DMS153 (cell line): ENCODE measurements around the gene RAB15.
"Not testable (repeated sequence)": the region's sequence is repeated elsewhere in the genome, so short reads cannot be mapped to it uniquely, and the experiment has no call there.

Experiments
- DNase-seq: peaks from one replicate; lab custom pipeline; 2025; lab: John Stamatoyannopoulos, UW

Gene RAB15

GRCh38 chr14:64937821-64938193 is 34.3 kb downstream of the RAB15 start:
- no peak for DNase-seq

DNA sequence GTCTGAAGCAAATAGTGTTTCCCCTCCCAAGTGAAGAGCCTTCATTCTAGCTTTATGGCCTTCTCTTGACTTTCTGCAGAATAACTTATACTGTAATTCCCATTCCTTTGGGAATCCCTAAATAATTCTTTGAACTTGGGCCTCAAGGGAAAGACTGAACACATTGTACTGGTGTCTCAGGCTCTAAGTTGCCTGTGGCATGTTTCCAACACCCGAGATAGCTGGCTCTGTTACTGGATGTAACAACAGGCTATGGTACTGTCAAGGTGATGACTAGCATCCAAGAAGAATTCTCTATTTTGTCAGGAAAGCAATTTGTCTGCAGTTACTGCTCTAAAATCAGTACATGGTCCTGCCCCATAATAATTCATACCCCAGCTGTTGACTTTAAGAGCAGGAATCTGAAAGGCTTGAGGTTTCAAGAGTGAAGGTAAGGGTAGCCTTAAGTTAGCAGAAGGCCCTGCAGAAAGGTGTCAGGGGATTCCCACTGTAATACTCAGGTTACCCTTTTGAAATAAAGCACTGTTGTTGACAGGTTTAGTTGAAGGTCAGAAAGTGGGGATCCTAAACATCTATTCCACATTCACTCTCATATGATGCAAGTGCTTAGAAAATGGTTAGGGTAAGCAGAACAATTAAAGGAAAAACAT is 34.8 kb downstream of the RAB15 start:
- no peak for DNase-seq

DNA sequence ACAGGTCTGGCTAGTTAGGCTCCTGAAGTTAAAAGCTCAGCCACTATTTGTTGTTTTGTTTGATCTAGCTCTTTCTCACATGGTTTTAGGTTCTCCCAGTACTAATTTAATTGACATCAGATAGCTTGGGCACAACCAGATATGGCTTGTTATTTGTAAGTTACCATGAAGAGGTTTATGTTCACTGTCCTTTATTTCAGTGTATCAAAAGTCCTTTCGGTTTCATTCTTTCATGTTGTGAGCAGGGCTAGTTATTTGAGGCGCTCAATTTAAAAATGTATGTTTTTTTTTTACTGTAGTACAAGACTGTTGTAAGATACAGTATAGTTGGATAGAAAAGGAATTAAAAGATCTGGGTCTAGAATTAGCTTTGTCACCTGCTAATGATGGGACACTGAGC is 36.6 kb downstream of the RAB15 start:
- no peak for DNase-seq

DNA sequence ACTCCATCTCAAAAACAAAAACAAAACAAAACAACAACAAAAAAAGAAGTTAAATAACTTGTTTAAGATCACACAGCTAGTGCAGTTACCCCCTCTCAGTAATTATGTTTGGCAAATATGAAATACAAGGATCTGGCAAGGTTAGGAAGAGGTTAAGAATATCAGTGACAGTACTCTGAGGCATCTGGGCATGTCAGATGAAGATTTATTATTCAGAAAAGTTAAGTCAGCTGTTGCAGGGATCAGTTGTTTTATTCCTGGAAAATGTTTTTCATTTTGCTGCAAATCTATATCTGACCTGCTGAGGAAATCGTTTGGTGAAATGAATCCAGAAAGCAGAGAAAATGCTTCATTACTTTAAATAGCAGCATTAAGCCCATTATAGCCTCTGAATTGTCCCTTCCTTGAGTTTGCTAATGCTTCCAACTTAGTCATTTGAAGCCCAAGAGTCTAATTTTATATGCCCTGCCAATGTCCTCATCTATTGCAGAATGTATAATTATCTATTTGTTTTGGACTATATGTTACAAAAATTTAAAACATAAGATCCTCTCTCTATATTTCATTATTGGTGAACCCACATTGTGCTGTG is 37.7 kb downstream of the RAB15 start:
- no peak for DNase-seq

- no peak for DNase-seq
Measured at GRCh38 chr14:64932231-64932630, 39.9 kb downstream of the RAB15 start.

DNA sequence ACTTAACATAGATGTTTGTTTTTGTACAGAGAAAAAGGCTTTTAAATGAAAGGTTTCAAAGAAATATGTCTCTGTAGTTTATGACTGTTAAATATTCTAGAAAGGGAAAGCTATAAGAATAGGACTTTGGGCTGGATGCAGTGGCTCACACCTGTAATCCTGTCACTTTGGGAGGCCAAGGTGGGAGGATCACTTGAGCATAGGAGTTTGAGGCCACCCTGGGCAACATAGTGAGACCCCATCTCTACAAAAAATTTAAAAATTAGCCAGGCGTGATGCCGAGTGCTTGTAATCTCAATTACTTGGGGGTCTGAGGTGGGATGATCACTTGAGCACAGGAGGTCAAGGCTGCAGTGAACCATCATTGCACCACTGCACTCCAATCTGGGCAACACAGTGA is 41.0 kb downstream of the RAB15 start:
- DNase-seq: no peak

DNA sequence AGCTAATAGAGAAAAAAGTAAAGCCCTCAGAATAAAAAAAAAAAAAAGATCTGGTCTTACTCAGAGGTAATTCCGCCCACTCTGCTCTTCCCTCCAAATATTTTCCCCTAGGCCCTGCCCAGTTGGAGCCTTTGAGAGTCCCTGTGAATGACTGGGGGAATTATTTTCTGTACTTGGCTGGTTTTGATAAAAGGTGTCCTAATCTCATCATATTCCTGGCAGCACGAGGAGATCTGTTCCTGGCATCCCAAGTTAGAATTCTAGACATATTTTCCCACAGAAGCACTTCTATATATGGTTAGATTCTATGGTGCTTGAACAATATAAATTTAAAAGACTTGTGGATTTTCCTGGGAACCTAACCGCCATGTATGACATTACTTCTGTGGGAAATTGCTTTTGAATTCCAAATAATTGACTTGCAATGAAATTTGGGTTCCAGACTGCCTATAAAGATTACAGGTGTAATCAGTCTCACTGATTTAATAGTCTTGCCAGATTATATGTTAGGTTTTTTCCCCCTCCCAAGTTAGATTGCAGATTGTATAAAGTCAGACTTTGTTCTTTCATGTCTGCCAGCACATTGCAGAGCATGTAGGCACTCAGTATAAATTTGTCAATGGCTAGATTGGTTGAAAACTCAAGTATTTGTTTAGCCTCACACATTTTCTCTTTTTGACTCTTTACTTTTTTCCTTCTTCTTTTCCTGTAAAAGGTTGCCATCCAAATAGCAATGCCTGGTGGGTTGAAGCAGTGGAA is 41.9 kb downstream of the RAB15 start:
- DNase-seq: no peak

DNA sequence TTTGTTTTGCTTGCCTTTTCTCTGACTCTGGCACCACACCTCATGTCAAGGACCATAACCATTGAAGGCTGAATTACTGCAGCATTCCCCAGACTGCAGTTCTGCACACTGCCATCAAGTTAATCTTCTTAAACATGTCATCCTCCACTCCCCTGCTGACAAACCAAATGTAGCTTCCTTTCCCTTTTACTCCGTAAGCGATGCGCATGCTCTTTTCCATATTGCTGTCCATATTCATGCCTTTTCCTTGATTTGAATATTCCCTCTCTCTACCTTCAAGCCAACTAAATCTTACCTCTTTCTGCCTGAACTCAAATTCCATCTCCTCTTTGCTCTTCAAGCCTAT is 43.1 kb downstream of the RAB15 start:
- no peak for DNase-seq

- DNase-seq: no peak
Measured at GRCh38 chr14:64928239-64929013, 43.7 kb downstream of the RAB15 start.

DNA sequence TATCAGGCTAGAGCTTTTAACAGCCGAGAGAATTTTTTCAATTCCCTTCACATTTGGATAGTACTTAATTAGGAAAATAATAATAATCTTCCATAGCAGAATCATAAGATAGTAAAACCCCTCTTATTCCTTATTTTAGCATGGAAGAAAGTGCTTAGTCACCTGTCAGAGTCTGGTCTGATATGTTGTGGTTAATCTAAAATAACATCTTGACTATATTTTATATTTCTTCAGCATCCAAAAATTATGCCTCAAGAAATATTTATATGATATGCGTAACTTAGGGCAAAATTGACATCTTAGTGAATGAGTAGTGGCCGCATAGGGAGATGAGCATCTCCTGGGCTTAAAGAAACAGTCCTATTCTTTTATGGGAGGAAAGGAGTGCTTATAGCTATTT is 45.1 kb downstream of the RAB15 start:
- no peak for DNase-seq

DNA sequence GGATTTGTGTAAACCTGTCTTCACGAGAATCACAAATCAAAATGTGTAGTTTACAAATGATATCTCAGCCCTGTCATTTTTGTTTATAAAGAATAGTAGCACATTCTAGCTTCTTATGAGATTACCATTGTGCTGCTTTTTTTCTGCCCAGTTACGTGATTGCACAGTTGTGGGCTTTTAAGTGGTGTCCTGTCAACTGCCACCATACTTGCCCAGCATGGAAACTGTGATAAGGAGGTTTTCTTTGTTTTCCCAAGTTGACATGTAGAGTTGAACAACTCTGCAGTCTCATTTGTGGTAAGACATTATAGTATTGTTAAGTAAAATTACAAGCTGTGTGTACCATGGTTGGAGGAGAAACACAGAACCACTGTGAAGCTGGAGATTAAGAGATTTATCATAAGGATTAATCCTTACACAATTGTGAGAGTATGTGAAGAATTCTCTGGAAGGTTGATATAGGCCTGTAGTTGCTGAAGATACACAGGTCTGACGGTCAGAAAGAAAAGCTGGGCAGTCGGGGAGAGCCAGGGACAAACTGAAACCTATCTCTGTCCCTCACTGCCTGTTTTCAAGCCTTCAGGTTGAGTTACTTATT is 45.6 kb downstream of the RAB15 start:
- DNase-seq: no peak

DNA sequence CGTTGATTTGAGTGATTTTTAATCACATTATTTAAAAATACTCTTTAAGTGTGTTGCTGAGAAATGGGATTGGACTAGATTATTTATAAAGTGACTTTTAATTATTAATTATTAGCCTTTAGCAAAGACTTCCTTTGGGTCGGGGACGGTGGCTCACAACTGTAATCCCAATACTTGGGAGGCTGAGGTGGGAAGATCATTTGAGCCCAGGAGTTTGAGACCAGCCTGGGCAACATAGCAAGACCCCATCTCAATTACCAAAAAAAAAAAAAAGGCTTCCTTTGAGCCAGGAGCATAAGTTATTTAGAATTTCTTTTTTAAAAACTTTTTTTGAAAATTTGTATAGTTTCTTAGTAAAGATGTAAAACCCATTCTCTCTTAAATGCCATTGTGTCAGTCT is 49.1 kb downstream of the RAB15 start:
- DNase-seq: no peak

DNA sequence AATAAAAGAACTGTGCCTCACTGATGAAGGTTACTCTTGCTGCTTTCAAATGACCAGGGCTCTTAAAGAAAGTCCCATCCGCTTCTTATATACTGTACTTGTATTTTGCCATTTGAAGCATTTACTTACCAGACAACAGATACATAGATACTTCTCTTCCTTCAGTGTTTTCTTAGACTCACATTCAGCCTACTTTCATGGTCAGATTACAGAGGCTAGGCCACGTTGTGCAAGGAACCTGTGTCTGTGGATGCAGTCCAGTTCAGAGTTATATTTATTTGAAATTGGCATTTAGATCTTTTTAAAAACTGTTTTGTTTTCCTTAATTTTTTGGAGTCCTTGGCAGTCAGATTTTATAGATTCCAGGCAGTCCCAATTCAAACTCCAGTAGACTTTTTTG is 51.7 kb downstream of the RAB15 start:
- DNase-seq: no peak

DNA sequence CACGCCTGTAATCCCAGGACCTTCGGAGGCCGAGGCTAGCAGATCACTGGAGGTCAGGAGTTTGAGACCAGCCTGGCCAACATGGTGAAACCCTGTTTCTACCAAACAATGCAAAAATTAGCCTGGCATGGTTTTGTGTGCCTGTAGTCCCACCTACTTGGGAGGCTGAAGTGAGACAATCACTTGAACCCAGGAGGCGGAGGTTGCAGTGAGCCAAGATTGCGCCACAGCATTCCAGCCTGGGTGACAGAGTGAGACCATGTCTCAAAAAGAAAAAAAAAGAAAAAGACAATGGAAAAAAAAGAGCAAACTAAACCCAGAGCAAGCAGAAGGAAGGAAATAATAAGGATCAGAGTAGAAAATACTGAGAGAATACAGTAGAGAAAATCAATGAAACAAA is 52.5 kb downstream of the RAB15 start:
- DNase-seq: no peak

GRCh38 chr14:64919215-64919614 is 52.9 kb downstream of the RAB15 start:
- no peak for DNase-seq

- no peak for DNase-seq
Measured at GRCh38 chr14:64918216-64918615, 53.9 kb downstream of the RAB15 start.

DNA sequence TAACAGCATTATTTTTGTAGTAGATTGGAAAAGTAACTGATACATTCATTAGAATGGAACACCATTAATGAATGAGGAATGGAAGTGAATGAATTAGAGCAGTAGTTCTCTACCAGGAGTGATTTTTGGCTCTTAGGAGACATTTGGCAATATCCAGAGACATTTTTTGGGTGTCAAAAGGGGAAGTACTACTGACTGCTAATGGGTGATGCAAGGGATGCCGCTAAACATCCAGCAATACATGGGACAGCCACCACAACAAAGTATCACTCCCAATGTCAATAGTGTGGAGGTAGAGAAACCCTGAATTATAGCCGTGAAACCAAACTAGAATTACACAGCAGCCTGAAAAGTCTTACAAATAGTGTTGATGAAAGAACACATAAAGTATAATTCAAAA is 56.3 kb downstream of the RAB15 start:
- no peak for DNase-seq

DNA sequence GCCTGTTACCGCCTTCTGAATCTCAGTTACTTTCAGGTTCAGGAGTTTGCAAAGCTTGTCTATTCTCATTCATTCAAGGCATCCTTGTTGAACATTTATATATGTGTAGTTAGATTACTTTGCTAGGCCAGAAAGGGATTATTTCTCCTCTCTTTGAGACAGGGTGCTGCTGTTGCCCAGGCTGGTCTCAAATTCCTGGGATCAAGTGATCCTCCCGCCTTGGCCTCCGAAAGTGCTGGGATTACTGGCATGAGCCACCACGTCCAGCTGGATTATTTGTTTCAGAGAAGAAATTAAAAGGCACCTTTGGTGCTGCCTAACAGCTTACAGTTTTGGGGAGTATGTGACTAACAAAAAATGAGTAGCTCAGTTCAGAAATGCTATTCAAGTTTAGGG is 57.1 kb downstream of the RAB15 start:
- no peak for DNase-seq

- peak; percentile 98 for DNase-seq
Measured at GRCh38 chr14:64914237-64915028, 57.7 kb downstream of the RAB15 start, which contains the start of gene CHURC1. Gene CHURC1 (plus strand): TSS chr14:64914455. CDS start chr14:64914496, 41 bp downstream.

- DNase-seq: not testable (repeated sequence)
Measured at GRCh38 chr14:64913477-64913876, 58.7 kb downstream of the RAB15 start.

GRCh38 chr14:64912261-64912660 is 59.9 kb downstream of the RAB15 start:
- DNase-seq: no peak
